NOMO-1 treated with dmso at 0.1 percent for 144 hours (cell line): ENCODE measurements around the gene SMIM34.
"Not testable (repeated sequence)": the region's sequence is repeated elsewhere in the genome, so short reads cannot be mapped to it uniquely, and the experiment has no call there.

Experiments used
- DNase-seq: peaks from one replicate; lab custom pipeline; 2025; ENCODE audit not compliant: unreplicated experiment; lab: John Stamatoyannopoulos, UW

SMIM34 gene

GRCh38 chr21:34423805-34424204 is at the start of gene SMIM34:
SMIM34 (minus strand) TSS chr21:34423951; CDS start chr21:34423839, 112 bp downstream.
- not testable (repeated sequence) for DNase-seq

- DNase-seq: not testable (repeated sequence)
Observed at GRCh38 chr21:34467333-34467732, 43.6 kb upstream of the SMIM34 start.

GRCh38 chr21:34459426-34459825 is 35.7 kb upstream of the SMIM34 start:
- not testable (repeated sequence) for DNase-seq

- DNase-seq: not testable (repeated sequence)
Observed at GRCh38 chr21:34458266-34458665, 34.5 kb upstream of the SMIM34 start.

- DNase-seq: not testable (repeated sequence)
Observed at GRCh38 chr21:34456180-34456579, 32.4 kb upstream of the SMIM34 start.

- not testable (repeated sequence) for DNase-seq
Observed at GRCh38 chr21:34455628-34456027, 31.9 kb upstream of the SMIM34 start.

GRCh38 chr21:34447018-34447417 is 23.3 kb upstream of the SMIM34 start:
- not testable (repeated sequence) for DNase-seq

- DNase-seq: not testable (repeated sequence)
Observed at GRCh38 chr21:34443486-34443885, 19.7 kb upstream of the SMIM34 start.

GRCh38 chr21:34429710-34430109 is 6.0 kb upstream of the SMIM34 start:
- not testable (repeated sequence) for DNase-seq

- DNase-seq: not testable (repeated sequence)
Observed at GRCh38 chr21:34428441-34428840, 4.7 kb upstream of the SMIM34 start.

- DNase-seq: not testable (repeated sequence)
Observed at GRCh38 chr21:34427339-34427738, 3.6 kb upstream of the SMIM34 start.

GRCh38 chr21:34417448-34418077 is 6.2 kb downstream of the SMIM34 start:
- not testable (repeated sequence) for DNase-seq

- DNase-seq: not testable (repeated sequence)
Observed at GRCh38 chr21:34407294-34407693, 16.5 kb downstream of the SMIM34 start.

GRCh38 chr21:34406676-34407075 is 17.1 kb downstream of the SMIM34 start:
- DNase-seq: not testable (repeated sequence)

GRCh38 chr21:34406102-34406501 is 17.6 kb downstream of the SMIM34 start:
- DNase-seq: not testable (repeated sequence)

- DNase-seq: not testable (repeated sequence)
Observed at GRCh38 chr21:34405686-34406085, 18.1 kb downstream of the SMIM34 start.

GRCh38 chr21:34404742-34405141 is 19.0 kb downstream of the SMIM34 start:
- not testable (repeated sequence) for DNase-seq

GRCh38 chr21:34400522-34400921 is 23.2 kb downstream of the SMIM34 start:
- DNase-seq: not testable (repeated sequence)

GRCh38 chr21:34383724-34384415 is 39.9 kb downstream of the SMIM34 start:
- not testable (repeated sequence) for DNase-seq

GRCh38 chr21:34383138-34383537 is 40.6 kb downstream of the SMIM34 start:
- DNase-seq: not testable (repeated sequence)

- DNase-seq: not testable (repeated sequence)
Observed at GRCh38 chr21:34375619-34375972, 48.2 kb downstream of the SMIM34 start.

- not testable (repeated sequence) for DNase-seq
Observed at GRCh38 chr21:34374940-34375618, 48.7 kb downstream of the SMIM34 start, which contains the start of gene SMIM11. SMIM11 (plus strand) TSS chr21:34375507; CDS start chr21:34379505, 3,998 bp downstream.
